K562 (cell line): ENCODE measurements around the gene B4GALNT2. TPM values are rescaled to one million over a fixed set of nuclear protein-coding genes. Genes with fewer than 3 reads are reported as not detected.

ENCODE experiments used
- ATF3 ChIP-seq, 2 experiments: fragments of 450-650 bp in 1 of 2; sonication (generic) in 1 of 2; formaldehyde crosslinking in 1 of 2; IDR thresholded peaks in 1 of 2; conservative IDR thresholded peaks in 1 of 2; 2 replicates each; pipeline versions ENCODE4 v1.6.1 to v1.8.1; 2016 to 2023; ENCODE audit warnings: mild to moderate bottlenecking in 2 of 2, moderate library complexity in 2 of 2, inconsistent platforms in 1 of 2, missing genetic modification reagents in 1 of 2
- ATF7 ChIP-seq: fragments of 450-650 bp; IDR thresholded peaks from 2 replicates; pipeline ENCODE4 v1.7.1; 2014; ENCODE audit warnings: mild to moderate bottlenecking, moderate library complexity
- E2F5 ChIP-seq: sonication (generic); formaldehyde crosslinking; IDR thresholded peaks from 2 replicates; pipeline ENCODE4 v1.8.0; 2022; ENCODE audit warnings: mild to moderate bottlenecking, missing genetic modification reagents
- GATAD2B ChIP-seq: fragments of 450-650 bp; IDR thresholded peaks from 2 replicates; pipeline ENCODE4 v1.6.1; 2017; ENCODE audit warnings: mild to moderate bottlenecking, borderline replicate concordance
- ILF3 ChIP-seq: fragments of 450-650 bp; IDR thresholded peaks from 2 replicates; pipeline ENCODE4 v1.6.1; 2018; ENCODE audit warnings: antibody characterized with exemption, mild to moderate bottlenecking, moderate library complexity, borderline replicate concordance
- JUND ChIP-seq, 2 experiments: IDR thresholded peaks; 2 replicates in 1 of 2; 3 replicates in 1 of 2; pipeline ENCODE4 v1.6.1; 2011; ENCODE audit warnings: borderline replicate concordance in 2 of 2, low read depth in 2 of 2, low read length in 2 of 2, improper control_type of control experiment in 1 of 2, missing biosample characterization in 1 of 2, missing genetic modification characterization in 1 of 2, missing genetic modification reagents in 1 of 2
- PBX2 ChIP-seq, 2 experiments: IDR thresholded peaks in 1 of 2; conservative IDR thresholded peaks in 1 of 2; 2 replicates each; pipeline ENCODE4 v1.6.1; 2016; ENCODE audit warnings: low read depth in 2 of 2, mild to moderate bottlenecking in 1 of 2, missing compliant biosample characterization in 1 of 2, missing genetic modification characterization in 1 of 2, moderate library complexity in 1 of 2
- STAG1 ChIP-seq: sonication (generic); formaldehyde crosslinking; IDR thresholded peaks from 2 replicates; pipeline ENCODE4 v1.5.0; 2020; ENCODE audit warnings: missing genetic modification reagents, borderline replicate concordance
- USF2 ChIP-seq: sonication (generic); formaldehyde crosslinking; IDR thresholded peaks from 2 replicates; pipeline ENCODE4 v1.5.0; 2020; ENCODE audit warnings: missing genetic modification reagents
- polyA plus RNA-seq, 8 experiments: library from polyadenylated mRNA; depleted of rRNA in 4 of 8; stranded (reverse) in 5 of 8; unstranded in 3 of 8; fragments of >200 nt; fragmentation: Nextera tagmentation in 2 of 8; fragmentation: Illumina TruSeq in 1 of 8; extraction: Ambion mirVana in 2 of 8; extraction: Trizol in 1 of 8; gene quantifications; 2 replicates each; pipeline versions ENCODE4 v1.2.1 to v1.2.3, GENCODE V29; 2011 to 2014; ENCODE audit warnings: inconsistent platforms in 1 of 8, missing spikeins in 1 of 8
- total RNA-seq, 7 experiments: library from RNA; depleted of rRNA in 6 of 7; stranded (reverse); fragments of >200 nt in 6 of 7; fragmentation: Illumina TruSeq in 2 of 7; extraction: Trizol in 2 of 7; gene quantifications; 2 replicates each; pipeline versions ENCODE4 v1.2.1 to v1.2.3, GENCODE V29; 2011 to 2021; ENCODE audit warnings: low replicate concordance in 1 of 7

The B4GALNT2 gene
- total and polyA plus RNA-seq, 9 of the 15 experiments (the other 6 are each of a cell fraction or from before 2014, with no cell fraction given) = not detected

- TF ChIP-seq PBX2 (CRISPR knock-in tag; IDR thresholded peaks at IDR 0.05; ENCODE audit: low read depth) (no peak), PBX2 (tag; conservative IDR thresholded peaks at IDR 0.05; ENCODE audit: low read depth) (no peak), JUND (IDR thresholded peaks at IDR 0.05; ENCODE audit: borderline replicate concordance, low read depth, low read length) (no peak), JUND (tag; IDR thresholded peaks at IDR 0.05; ENCODE audit: borderline replicate concordance, low read depth, low read length) (no peak), E2F5 (CRISPR knock-in tag) (no peak), ATF7 (no peak), ATF3 (IDR thresholded peaks at IDR 0.05) (no peak), ATF3 (CRISPR knock-in tag; conservative IDR thresholded peaks at IDR 0.05) (no peak), STAG1 (no peak), GATAD2B (no peak), ILF3 (no peak), USF2 (CRISPR knock-in tag) (no peak)
Measured at GRCh38 chr17:49117587-49118230, 14.9 kb upstream of the B4GALNT2 start (continued).
